NCI-H2107 treated with DMSO at 0.1 percent for 48 hours (cell line): Measurements from ENCODE around the gene RAB3IL1.
A peak's percentile ranks its signal among the peaks of the same experiment; 100 is the strongest.
"Not testable (repeated sequence)": the region's sequence is repeated elsewhere in the genome, so short reads cannot be mapped to it uniquely, and the experiment has no call there.

Source experiments
- DNase-seq: peaks from one replicate; lab custom pipeline; 2025; ENCODE audit not compliant: unreplicated experiment; lab: John Stamatoyannopoulos, UW

RAB3IL1 gene

DNA sequence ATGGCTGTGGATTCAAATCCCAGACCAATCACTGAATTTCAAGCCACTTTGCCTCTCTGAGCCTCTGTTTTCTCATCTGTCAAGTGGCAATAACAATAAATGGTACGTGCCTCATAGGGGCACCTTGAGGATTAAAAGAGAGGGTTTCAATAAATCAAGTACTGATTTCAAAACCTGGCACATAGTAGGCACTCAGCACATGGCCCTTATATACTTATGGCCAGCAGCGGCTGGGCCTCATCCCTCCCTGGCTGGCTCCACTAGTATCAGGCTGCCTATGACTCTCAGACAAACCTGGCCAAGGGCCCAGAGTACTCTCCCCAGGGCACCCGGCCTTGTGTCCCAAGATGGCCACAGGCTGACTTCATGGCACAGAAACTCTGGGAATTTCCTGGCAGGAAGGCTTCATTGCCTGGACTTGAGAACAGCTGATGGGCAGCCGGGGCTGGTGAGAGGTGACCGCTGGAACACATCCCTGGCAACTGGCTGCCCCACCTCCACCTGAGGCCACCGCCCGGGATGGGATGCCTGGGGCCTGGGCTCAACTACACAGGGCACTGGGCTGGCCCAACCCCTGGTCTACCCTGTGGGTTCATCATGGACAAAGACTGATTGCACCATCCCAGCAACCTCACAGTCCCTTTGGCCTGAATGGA lies 29.4 kb downstream of the RAB3IL1 start:
- no peak for DNase-seq

DNA sequence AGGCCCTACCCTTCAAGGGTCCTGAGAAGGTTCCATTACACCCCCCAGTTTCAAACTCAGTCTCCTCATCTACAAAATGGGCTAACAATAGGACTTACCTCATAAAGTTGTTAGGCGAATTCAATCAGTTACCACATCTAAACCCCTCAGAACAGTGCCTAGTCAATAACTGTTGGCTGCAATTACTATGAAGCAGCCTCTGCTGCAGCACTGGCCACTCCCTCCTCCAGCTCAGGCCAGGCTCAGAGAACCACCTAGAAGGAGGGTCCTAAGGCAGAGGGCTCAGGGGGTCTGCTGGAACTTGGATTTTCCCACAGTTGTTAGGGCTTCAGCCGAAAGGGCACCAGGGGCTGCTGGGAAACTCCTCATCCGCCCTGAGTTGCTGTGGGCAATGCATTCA lies 30.7 kb downstream of the RAB3IL1 start:
- DNase-seq: no peak

DNA sequence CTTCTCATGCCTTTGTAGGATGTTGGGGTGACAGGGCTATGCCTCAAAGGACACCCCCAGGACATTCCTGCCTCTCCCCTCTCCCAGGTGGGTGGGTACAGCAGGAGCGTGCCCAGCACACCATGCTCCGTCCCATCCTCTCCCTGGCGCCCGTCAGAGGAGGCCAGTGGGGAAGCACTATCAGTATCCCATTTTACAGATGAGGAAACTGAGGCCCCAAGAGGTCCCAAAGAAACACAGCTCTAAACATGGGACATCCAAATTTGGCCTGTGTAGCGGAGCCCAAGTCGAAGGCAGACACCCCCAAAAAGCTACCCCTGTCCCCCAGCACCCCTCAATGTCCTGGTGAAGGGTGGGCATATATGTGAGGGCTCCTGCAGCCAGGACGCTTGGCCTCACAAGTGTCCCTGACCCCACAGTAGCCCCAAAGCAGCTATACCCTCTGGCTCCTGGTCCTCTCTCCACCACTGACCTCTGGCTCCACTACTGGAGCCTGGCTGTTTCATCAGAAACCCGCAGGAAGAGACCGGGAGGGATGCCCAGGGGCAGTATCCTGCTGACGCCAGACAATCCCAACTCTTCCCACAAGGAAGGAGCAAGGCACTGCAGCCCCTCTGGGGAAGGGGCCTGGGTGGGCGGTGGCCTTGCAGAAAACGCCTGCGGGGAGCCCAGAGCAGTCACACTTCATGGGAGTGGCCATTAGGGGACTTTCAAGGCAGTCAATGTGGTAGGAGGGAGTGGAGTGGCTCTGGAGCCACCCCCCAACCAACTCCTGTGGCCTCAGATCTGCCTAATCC lies 31.4 kb downstream of the RAB3IL1 start:
- no peak for DNase-seq

DNA sequence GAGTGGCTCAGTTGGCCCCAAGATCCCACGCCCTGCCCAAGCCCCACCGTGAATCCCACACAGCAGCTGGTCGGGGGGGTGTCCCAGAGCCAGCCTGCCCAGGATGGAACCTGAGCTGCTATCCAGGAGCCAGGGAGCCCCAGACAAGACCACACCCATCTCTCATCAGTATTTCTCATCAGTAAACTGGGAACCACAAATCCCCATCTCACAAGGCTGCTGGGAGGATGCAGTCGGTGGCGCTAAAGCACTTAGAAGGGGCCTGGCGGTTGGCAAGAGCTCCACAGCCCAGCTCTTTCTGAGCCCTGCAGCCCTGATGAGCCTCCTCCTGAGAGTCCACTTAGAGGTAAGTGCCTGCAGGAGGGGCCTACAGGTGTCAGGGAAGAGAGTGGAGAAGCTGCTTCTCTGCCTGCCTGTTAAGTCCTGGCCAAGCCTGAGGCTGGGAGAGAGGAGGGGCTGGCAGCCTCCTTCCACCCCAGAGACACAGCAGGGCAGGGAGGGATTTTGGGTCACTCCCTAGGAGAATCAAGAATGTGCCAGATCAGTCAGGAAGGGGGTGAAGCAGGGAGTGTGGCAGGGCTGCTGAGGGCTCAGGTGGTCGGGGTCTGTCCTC lies 32.1 kb downstream of the RAB3IL1 start:
- peak; percentile 36 for DNase-seq

DNA sequence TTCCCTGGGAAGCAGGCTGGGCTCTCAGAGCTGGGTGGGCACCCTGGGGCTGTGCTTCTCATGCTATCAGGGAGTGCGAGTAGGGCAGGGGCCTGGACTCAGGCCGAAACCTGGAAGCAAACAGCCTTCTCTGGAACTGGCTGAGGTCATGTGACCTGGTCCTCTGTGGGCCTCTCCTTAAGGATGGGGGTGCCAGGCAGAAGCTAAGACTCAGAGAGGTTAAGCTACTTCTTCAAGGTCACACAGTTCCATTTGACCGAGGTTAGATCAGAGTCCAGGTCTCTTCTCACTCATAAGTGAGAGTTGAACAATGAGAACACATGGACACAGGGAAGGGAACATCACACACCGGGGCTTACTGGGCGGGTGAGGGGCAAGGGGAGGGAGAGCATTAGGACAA lies 33.4 kb downstream of the RAB3IL1 start:
- no peak for DNase-seq

DNA sequence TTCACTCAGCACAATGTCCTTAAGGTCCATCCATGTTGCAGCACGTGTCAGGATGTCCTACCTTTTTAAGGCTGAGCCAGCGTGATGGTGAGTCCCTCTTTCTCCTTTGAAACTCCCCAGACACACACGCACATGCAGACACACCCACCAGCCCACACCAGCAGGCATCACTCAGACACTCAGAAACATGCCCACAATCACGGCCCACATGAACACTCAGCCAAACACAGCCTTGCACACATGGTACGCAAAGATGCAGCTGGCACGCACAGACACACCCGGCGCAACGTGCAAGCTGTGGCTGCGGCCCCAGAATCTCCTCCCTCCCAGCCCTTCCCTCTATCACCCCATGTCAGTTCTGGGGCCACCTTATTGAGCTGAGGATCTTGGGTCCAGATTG lies 34.0 kb downstream of the RAB3IL1 start:
- DNase-seq: no peak

DNA sequence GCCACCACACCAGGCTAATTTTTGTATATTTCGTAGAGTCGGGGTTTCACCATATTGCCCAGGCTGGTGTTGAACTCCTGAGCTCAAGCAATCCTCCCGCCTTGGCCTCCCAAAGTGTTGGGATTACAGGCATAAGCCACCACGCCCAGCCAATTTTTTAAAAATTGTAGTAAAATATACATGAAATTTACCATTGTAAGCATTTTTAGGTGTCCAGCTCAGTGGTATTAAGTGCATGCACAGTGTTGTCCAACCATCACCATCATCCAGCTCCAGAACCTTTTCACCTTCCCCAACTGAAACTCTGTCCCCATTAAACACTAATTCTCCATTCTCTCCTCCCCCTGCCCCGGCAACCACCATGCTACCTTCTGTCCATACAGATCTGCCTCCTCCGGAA lies 34.5 kb downstream of the RAB3IL1 start:
- no peak for DNase-seq

DNA sequence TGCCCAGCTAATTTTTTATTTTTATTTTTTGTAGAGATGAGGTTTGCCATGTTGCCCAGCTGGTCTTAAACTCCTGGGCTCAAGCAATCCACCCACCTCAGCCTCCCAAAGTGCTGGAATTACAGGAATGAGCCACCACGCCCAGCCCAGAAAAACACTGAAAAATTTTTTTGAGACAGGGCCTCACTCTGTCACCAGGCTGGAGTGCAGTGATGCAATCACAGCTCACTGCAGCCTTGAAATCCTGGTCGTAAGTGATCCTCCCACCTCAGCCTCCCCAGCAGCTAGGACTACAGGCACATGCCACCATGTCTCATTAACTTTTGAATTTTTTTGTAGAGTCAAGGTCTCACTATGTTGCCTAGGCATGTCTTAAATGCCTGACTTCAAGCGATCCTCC lies 35.1 kb downstream of the RAB3IL1 start:
- not testable (repeated sequence) for DNase-seq

DNA sequence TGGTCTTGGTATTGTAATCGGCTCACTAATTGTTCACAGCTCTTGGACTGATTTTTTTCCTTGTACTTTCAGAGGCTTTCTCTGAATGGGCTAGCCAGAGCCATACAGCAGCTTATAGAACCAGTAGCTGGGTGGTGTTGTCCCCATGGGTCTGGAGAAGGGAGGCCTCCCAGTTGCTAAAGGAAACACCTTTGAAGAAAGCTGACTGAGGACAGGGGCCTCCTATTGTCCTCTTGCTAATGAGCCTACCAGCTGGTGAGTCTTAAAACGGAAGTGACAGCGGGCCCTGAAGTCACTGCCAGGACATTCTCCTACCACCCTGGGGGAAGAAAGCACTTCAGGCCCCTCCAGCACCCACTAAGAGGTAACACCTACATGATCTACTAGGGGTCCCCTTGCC lies 36.0 kb downstream of the RAB3IL1 start:
- no peak for DNase-seq

DNA sequence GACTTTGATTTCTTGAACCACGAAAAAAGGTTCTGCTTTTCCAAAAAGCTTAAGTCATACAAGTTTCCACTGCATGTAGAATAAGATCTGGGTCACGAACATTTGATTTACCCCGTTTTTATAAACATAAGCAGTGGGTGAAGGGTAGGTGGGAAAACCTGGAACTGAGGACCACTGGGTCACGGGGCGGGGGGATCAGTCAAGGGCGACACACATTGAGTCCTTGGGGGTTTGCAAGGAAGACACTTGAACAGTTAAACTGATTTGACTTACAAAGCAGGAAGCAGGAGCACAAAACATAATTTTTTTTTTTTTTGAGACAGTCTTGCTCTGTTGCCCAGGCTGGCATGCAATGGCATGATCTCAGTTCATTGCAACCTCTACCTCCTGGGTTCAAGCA lies 36.9 kb downstream of the RAB3IL1 start:
- DNase-seq: no peak

DNA sequence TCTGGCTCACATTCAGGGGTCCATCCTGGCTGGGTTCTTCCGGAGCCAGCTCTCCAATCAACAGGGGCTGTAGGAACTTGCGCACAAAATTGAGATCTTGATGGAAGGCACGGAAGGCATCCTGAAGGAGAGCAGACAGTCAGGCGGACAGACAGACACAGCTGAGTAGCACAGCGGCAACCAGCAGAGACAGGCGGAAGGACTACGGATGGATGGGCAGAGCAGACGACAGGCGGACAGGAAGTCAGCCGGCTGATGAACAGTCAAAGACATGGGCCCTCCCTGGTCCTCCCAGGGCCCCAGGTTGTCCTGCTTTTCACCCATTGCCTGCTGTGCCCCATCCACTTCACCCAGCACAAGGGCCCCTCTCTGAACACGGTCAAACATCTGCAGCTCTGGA lies 37.3 kb downstream of the RAB3IL1 start:
- DNase-seq: no peak

DNA sequence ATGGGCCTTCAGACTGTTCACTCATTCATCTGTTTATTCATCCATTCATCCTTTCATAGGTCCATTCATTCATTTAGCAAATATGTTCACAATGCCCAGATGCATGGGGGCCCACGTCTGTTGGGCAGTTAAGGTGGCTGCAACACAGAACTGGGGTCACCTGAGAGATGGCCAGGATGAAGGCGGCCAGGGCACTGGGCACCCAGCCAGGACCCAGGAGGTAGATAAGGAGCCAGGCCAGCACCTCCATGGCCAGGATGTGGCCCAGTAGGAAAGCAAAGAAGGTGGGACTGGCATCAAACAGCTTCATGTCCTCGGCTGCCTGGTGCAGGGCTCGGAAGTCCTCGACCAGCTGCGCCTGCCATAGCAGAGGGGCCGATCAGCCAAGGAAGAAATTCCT lies 38.2 kb downstream of the RAB3IL1 start:
- no peak for DNase-seq

DNA sequence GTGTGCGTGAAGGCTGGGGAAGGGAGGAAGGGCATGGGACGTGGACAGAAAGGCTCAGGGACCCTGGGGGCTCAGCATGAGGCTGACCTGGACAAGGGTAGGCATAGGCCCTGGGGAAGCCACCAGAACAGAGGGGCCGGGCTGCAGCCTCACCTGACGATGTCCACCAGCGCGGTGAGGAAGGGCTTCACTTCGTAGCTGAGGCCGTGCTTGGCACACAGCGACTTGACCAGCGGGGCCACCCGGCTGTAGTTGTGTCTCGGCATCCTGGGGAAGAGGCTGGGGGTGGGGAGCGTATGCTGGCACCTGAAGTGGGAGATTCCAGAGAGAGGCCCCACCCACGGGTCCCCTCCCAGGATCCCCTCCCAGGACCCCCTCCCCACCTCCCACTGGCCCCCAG lies 41.7 kb downstream of the RAB3IL1 start:
- DNase-seq: no peak

DNA sequence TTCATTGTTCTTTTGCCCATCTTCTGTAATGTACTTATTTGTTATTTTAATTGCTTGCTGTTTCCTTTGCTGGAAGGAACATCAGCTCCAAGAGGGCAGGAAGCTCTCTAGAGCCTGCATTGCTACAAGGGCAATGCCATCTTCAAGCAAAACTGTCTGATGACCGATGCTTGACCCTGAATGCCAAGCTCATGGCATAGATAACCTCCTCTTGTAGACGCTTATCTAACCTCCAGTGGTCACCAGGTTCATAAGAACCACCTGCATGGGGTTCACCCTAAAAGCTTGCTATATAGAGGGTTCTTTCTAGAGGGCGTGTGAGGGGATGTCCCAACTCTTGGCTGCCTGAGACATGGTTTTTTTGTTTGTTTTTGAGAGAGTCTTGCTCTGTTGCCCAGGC lies 42.5 kb downstream of the RAB3IL1 start:
- DNase-seq: no peak

DNA sequence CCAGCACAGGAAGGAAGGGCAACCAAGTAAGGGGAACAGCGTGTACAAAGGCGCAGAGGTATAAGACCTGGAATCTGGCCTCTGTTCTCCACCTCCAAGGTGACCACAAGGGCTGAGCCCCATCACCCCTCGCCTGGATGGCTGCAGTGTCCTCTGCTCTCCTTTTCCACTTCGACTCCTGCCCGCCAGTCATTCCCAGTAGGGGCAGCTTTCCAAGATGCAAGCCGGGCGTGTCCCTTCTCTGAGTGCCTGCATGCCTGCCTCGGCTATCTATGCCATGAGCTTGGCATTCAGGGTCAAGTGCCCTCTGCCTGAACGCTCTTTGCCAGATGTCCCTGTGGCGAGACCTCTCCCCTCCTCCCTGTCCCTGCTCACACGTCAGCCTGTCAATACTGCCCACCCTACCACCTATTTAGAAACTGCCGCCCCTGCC lies 43.0 kb downstream of the RAB3IL1 start:
- no peak for DNase-seq

DNA sequence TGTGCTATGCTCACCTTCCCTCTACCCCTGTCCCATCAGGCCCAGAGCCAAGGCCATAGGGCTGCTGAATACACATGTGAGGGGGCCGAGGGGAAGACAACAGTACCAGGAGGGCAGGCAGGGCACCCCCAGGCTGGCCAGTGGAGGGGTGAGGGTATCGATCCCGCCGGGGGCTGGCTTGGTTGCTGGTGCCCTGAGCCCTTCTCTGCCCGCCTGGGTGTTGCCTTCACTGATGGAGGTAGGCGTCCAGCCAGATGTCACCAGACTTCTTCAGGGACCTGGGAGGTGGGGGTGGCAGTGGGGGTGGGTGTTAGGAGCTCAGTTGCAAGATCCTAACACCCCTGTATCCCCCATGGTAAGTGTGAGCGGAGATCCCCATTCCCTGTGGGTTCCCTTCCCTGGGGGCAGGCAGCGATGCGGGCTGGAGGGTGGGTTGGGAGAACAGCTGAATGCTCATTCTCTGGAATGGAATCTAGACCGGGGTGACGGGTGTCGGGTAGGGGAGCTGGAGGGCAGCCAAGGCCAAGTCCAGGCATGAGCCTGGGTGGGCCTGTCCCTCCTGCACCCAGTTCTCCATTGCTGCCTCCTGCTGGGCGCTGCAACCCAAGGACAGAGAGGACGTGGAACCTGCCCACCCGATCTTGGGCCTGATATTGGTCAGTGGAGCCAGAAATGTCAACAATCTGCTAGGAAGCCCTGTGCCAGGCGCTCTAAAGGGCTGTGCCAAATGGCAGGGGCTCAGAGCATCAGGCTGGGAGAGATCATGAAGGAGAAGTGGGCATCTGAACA lies 43.6 kb downstream of the RAB3IL1 start:
- no peak for DNase-seq

DNA sequence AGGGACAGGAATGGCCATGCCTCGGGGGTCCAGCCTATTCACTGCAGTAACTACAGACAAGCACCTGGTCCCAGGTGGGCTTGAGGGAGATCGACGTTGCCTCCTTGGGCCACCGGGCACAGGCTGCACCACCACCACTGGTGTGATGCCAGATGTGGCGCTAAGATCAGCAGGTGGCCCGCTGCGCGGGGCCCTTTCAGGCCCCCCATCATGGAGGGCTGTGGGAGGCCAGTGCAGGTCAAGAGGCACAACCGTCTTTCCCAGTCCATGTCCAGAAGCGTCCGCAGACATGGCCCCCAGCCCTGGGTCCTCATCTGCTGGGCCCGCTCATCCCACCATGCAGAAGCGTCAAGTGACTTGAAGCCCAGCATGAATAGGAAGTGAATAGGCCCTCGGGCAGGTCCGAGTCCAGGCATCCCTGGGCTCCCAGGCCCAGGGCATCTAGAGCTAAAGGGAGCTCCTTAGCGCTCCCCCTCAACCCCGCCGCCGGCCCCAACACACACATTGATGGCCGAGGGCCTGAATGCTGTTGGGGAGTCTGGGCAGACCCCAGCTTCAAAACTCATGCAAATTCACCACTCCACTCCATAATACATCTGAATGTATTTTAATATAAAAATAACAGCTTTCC lies 44.3 kb downstream of the RAB3IL1 start:
- DNase-seq: no peak

DNA sequence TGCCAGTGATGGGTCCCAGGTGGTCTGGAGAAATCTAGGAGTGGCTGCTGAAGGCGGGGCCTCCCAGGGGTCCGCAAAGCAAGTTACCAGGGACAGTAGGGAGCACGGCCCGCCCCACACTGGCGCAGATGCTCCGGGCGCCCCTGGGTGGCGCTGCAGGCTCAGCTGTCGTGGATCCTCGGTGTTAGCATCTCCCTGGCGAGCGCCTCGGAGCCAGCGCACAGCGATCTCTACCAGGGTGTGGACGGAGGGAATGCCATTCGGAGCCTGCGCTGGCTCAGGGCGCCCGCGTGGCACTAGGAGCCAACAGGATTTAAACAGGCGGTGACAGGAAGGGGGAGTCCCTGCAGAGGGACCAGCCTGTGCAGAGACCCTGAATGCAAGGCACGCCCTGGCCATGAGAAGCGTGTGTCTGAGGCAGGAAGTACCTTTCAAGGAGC lies 46.2 kb downstream of the RAB3IL1 start:
- peak; percentile 68 for DNase-seq

DNA sequence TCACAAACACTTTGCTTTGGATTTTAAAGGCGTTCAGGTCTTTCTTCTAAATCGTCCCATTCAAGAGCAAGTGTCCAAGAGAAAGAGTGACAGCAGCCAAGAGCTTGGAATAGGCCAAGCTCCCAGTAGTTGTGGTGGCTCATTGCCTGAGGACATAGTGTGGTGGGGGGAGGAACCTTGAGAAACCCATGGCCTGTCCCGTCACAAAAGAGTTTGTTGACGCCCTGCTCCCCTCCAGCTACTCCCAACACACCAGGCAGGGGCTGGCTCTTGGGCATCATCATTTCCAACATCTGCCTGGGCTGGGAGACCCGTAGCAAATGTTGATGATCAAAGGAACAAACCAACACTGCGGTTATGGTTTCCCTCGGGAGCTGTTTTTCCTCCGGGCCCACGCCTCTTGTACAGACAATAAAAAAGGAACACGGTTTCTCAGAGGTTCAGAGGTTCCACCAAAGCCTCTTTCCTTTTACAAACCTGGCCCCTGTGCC lies 46.8 kb downstream of the RAB3IL1 start:
- no peak for DNase-seq

DNA sequence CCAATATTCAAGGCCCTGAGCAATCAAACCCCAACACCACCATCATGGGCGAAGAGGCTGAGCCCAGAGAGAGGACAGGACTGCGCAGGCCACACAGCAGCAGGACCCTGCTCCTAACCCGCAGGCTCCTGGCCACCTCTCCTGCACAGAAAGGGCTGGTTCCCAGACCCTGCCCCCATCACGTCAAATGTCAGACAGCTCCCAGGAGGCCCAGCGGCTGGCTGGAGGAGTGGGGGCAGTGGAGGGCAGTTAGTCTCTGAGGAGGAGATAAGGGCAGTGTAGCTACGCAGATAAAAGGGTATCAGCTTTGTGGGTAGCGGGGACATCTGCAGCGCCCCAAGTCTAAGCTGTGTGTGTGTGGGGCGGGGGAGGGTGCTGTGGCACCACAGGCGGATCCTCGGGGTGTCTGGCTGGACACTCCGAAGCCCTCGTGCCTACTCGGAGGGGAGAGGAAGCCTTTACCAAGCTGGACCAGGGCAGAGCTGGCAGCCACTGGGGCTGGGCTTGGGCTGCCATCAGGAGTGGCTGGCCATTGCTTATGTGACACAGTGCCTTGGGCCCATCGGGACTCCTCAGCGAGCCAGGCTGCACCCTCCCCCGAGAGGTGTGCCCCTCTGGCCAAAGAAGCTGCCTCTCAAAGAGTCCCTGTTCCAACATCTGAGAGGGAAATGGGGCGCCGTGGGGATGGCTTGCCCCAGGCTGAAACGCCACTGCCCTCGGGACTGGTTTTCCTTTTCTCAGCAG lies 47.5 kb downstream of the RAB3IL1 start:
- no peak for DNase-seq
